Measurements from ENCODE around the gene RTN4.
"Not testable (repeated sequence)": the region's sequence is repeated elsewhere in the genome, so short reads cannot be mapped to it uniquely, and the experiment has no call there.

Gene RTN4

GRCh38 chr2:55050100-55050994, at the start of gene RTN4:
Gene RTN4 (minus strand): TSS chr2:55050451. CDS start chr2:55050300, 151 bp downstream.
- DNase-seq, result peak; percentile 99

- DNase-seq, result no peak
These were observed 49.2 kb upstream of the RTN4 start for GRCh38 chr2:55099493-55099877.

- DNase-seq, result peak; percentile 29
These were observed 47.5 kb upstream of the RTN4 start for GRCh38 chr2:55097461-55098410.

- DNase-seq, result no peak
These were observed 46.8 kb upstream of the RTN4 start for GRCh38 chr2:55097082-55097460.

- no peak for DNase-seq
These were observed 46.3 kb upstream of the RTN4 start for GRCh38 chr2:55096586-55096985.

- DNase-seq, result no peak
These were observed 43.1 kb upstream of the RTN4 start for GRCh38 chr2:55093381-55093780.

- no peak for DNase-seq
These were observed 42.2 kb upstream of the RTN4 start for GRCh38 chr2:55092439-55092838.

- not testable (repeated sequence) for DNase-seq
These were observed 41.4 kb upstream of the RTN4 start for GRCh38 chr2:55091681-55092080.

GRCh38 chr2:55090702-55091101, 40.5 kb upstream of the RTN4 start:
- DNase-seq, result no peak

- DNase-seq, result no peak
These were observed 39.5 kb upstream of the RTN4 start for GRCh38 chr2:55089726-55090125.

- DNase-seq, result no peak
These were observed 38.1 kb upstream of the RTN4 start for GRCh38 chr2:55088400-55088799.

- DNase-seq, result no peak
These were observed 37.7 kb upstream of the RTN4 start for GRCh38 chr2:55087936-55088335.

GRCh38 chr2:55087501-55087900, 37.2 kb upstream of the RTN4 start:
- no peak for DNase-seq

GRCh38 chr2:55085113-55086040, 35.1 kb upstream of the RTN4 start:
- DNase-seq, result no peak

GRCh38 chr2:55084641-55085040, 34.4 kb upstream of the RTN4 start:
- no peak for DNase-seq

GRCh38 chr2:55080204-55080738, 30.0 kb upstream of the RTN4 start:
- DNase-seq, result no peak

GRCh38 chr2:55078956-55079355, 28.7 kb upstream of the RTN4 start:
- no peak for DNase-seq

GRCh38 chr2:55076721-55077120, 26.5 kb upstream of the RTN4 start:
- no peak for DNase-seq

GRCh38 chr2:55076019-55076418, 25.8 kb upstream of the RTN4 start:
- DNase-seq, result not testable (repeated sequence)

- DNase-seq, result no peak
These were observed 23.0 kb upstream of the RTN4 start for GRCh38 chr2:55073000-55073983.

- DNase-seq, result no peak
These were observed 13.6 kb upstream of the RTN4 start for GRCh38 chr2:55063713-55064323.

All from NCI-H2227 treated with DMSO at 0.1 percent for 48 hours (cell line).